HG03025 (cell line): Measurements from ENCODE around the gene XG.

Experiments
- ATAC-seq: cut with Tn5 transposase; IDR thresholded peaks from one replicate; pipeline ENCODE4 v1.9.1; 2021; ENCODE audit warnings: mild to moderate bottlenecking, moderate library complexity; ENCODE audit not compliant: unreplicated experiment, low FRiP score

Gene XG

GRCh38 chrX:2862404-2862803, 110.6 kb downstream of the XG start:
- no peak for ATAC-seq

- ATAC-seq: no peak
These were observed 111.8 kb downstream of the XG start for GRCh38 chrX:2863646-2864045.
